ENCODE results near the gene ATP9B.
A peak's percentile ranks its signal among the peaks of the same experiment; 100 is the strongest.

ATP9B gene

DNA sequence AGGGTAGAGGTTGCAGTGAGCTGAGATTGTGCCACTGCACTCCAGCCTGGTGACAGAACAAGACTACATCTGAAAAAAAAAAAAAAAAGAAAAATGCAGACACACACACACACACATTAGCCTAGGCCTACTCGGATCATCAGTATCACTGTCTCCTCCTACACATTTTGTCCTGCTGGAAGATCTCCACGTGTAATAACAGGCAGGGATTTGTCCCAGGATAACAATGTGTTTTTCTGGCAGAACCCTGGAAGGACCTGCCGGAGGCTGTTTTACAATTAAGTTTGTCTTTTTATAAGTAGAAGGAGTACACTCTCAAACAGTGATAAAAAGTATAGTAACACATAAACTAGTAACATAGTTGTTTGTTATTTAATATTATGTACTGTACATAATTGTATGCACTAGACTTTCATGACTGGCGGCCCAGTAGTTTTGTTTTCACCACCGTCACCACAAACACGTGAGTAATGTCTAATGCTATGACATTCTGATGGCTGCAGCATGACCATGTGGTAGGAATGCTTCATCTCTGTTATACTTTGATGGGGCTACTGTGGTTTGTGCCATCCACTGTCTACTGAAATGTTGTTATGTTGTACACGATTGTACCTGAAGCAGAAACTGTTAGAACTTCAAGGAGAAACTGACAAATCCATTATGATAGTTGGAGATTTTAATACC is 130.6 kb downstream of the ATP9B start:
- DNase-seq (ENCODE audit: low spot score), result peak; percentile 49

DNA sequence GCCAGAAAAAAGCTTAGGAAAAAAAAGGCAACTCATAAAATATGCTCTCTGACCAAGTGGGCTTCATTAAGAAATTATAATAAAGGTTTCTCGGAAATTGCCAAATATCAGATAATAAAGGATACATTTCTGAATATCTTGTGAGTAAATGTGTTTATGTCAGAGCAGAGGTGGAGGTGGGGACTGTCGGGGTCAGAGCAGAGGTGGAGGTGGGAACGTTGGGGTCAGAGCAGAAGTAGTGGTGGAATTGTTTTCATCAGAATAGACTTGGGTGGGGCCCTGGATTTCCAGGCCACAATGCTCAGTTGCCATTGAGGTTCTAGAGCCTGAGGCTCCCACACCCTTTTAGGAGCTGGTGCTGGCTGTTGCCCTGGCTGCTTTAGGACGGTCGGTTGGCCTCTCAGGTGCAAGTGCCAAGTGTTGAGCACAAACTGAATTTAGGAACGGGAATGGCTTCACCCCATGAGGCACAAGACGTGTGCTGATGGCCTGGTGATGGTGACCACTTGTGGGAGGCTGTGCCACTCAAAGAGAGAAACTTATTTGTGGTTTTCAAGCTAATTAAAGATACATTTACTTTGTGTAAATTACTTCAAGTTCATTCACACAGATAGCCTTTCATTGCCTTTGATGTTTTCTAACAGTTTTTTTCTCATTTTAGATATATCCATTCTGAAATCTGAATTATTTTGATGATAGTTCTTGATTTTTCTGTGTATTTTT is 131.5 kb downstream of the ATP9B start:
- DNase-seq (ENCODE audit: low spot score), result peak; percentile 9

DNA sequence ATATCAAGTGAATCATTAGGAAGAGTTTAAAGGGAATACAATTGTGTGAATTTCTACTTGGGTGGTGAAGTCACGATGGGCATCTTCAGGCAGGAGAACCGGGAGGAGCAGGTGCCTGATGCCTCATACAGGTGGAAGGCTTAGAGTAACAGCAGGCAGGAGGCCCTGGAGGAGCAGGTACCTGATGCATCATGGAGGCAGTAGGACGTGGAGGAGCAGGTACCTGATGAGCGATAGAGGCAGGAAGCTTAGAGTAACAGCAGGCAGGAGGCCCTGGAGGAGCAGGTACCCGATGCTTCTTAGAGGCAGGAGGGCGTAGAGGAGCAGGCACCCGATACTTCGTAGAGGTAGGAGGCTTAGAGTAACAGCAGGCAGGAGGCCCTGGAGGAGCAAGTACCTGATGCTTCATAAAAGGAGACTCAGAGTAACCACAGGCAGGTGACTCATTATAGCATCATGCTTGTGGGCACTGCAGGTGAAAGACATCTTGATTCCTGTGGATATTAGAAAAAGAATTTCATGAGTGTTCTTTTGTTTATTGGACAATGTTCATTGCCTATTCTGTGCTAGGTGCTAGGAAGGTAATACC is 133.9 kb downstream of the ATP9B start:
- no peak for DNase-seq (ENCODE audit: low spot score)

DNA sequence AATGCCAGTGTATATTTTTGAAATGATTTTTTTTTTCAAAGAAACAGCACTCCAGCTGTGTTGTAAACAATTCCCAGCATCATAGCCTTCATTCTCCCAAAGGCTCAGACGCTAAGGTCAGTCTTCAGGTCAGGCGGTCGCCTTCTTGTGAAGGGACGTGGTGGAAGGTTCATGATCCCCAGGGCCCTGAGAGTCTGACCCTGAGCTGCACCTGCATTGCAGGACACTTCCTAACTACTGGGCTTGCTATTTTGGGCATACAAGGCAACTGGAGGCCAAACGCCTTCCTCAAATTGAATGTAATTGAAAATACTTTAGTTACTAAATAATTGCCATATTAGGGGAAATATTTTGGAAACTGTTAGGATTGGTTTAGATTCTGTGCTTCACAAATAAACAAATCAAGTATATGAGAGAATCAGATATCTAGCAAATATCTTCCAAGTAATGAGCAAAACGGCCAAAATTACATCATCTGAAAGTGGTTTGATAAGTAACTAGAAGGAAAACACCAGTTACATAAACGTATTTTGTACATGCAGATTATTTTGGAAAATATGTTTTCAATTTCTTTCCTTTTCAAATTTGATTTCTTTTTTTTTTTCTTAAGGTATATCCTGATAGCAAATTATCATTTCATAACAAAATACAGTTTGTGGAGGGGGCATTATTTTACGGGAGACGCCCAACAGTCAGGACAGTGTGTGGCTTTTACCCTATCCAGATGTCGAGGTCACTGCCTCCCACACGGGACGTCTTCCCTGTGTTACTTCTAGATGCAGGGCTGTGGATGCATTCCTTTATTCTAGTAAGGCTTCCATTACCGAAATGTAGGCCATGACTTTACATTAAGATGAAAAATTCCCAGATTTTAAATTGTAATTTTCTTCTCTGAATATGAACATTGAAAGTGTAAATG is 136.0 kb downstream of the ATP9B start:
- no peak for DNase-seq (ENCODE audit: low spot score)

DNA sequence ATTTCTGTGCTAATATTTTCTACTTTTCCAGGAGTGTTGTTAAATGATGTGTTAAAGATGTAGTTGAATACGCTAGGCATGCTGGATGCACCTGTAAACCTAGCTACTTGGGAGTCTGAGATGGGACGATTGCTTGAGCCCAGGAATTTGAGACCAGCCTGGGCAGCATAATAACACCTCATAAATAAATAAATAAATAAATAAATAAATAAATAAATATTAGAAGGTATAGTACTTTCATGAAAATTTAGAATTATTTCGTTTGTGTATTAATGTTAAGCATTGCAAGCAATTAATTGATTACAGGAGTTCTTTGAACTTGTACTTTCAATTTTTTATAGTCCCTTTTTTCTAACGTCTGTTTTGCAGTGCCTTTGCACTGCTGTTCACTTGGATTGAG is 137.2 kb downstream of the ATP9B start:
- DNase-seq (ENCODE audit: low spot score), result no peak

DNA sequence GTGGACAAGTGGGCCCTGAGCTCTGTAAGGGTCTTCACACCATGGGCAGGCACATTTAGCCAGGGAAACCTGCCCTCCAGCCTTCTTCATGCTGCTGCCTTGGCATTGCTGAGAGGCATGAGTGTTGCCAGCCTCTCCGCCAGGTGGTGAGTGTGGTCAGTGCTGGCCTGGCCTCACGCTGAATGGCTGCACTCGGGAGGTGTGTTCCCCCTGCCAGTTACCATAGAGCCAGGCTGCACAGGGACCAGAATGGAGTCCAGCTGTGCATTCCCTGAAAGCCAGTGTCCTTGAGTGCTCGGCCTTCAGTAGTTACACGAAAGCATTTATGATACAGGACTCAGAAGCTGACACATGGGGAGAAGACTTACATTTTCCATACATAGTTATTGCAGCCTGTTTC is 139.7 kb downstream of the ATP9B start:
- DNase-seq (ENCODE audit: low spot score), result no peak

DNA sequence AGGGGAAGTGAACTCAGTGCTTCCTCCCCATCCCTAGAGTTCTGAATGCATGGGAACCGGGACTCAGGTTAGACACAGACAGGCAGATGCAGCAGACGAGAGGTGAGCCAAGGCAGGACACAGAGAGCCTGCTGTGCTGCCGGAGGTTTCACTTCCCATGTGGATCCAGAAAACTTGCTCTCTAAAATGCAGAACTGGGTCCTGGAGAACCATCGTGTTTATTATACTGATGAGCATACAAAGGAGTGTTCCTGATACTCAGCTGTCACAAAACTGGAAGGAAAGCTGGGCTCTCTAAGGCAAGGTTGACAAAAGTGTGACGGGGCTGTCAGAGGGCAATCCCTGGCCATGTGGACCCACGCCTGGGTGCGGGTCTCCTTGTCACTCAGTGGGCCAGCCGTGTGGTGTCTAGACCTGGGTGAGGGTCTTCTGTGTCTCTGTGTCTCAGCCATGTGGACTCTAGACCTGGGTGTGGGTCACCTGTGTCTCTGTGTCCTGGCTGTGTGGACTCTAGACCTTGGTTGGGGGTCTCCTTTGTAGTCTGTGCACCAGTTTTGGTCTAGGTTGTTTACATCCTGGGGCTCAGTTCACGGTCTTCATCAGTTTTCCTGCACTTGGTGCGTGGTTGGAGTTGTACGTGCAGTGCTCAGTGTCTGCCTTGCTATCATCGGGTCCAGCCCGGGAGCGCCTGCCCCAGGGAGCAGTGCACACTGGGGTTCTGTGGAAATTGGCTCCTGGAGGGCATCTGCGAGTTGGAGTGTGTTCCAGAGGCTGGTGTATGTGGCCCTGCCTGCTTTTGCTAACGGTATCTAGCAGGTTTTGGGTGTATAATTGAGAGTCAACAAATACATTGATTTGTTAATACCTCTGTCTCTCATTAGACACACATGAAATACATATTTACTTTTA is 141.1 kb downstream of the ATP9B start:
- no peak for DNase-seq (ENCODE audit: low spot score)

DNA sequence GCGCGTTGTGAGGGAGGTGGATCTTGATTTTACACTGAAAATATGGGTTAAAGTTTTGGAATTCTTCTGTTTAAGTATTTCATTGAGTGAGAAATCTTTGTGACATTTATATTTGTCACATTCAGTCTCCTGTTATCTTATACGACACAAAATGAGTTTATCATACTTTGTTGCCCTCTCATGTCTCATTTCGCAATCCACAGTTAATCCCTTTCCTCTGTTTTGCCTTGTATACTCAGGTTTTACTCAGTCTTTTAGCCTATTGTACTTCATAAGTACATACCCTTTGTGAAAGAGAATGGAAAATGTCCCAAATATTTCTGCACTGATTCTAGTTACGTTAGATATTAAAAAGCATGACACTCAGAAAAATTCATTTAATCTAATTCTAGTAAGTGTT is 142.7 kb downstream of the ATP9B start:
- DNase-seq (ENCODE audit: low spot score), result peak; percentile 7

DNA sequence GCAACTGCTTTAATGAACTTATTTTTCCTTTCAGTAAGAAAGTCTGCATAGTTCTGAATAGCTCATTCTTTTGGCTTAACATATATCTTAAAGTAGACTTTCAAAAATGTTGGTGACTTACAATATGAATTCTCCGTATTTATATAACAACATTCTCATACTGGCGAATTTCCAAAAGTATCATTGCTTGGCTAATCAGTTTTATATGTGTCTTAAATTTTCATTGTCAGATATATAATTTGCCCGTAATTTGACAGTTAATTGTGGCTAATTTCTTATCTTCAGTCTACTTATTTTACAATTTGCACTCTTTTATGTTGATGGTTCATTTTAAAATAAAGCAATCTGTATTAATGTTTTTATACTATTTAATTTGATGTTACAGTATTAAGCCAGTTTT is 144.9 kb downstream of the ATP9B start:
- no peak for DNase-seq (ENCODE audit: low spot score)

DNA sequence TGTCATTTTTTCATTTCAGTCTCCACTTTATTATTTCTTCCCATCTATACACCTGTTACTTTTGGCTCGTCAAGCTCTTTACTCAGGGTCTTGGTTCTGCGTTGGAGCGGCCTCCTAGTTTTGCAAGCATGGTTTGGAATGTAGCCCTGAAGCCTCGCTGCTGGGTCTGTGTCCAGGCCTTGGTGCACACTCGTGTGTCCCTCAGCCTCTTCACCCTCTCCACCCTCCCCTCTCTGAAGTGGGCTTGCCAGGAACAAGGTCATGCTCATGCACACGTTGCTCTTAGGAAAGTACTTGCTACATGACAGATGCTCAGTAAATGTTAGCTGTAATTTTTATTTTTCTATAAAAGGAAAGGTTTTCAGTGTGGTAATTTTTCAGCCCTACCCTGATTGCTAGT is 147.0 kb downstream of the ATP9B start:
- no peak for DNase-seq (ENCODE audit: low spot score)

DNA sequence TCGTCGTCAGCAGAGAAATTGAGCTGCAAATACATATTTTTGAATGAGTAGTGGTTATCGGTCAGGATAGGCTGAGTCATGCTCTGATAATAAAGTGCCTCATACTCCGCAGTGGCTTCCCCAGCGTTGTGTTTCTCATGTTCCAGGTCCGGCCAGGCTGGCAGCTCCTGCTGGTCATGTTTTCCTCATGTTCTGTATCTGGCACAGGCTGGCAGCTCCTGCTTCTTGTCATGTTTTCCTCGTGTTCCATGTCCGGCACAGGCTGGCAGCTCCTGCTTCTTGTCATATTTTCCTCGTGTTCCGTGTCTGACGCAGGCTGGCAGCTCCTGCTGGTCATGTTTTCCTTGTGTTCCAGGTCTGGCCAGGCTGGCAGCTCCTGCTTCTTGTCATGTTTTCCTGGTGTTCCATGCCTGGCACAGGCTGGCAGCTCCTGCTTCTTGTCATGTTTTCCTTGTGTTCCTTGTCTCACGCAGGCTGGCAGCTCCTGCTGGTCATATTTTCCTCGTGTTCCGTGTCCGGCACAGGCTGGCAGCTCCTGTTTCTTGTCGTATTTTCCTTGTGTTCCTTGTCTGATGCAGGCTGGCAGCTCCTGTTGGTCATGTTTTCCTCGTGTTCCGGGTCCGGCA is 148.9 kb downstream of the ATP9B start:
- DNase-seq (ENCODE audit: low spot score), result no peak

DNA sequence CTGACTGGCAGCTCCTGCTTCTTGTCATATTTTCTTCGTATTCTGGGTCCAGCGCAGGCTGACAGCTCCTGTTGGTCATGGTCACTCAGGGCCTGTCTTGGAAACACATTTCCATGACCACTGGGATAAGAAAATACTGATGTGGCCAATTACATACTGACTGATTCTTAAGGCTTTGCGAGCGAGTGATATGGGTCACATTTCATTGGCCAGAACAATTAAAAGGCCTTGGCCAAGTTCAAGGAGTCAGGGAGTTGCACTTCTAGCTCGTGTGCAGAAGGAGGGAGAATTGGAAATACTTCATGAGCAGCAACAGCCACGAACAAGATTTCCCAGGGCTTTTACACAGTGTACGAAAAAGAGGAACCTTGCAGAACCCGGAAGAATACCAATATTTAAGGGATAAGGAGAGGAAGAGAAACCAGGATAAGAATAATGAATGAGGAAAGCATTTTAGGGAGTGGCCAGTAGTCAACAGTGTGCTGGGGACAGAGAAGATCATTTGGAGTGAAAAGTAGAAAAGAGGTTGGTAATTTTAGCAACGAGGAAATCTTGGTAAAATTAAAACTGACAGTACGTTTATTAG is 149.5 kb downstream of the ATP9B start:
- no peak for DNase-seq (ENCODE audit: low spot score)

DNA sequence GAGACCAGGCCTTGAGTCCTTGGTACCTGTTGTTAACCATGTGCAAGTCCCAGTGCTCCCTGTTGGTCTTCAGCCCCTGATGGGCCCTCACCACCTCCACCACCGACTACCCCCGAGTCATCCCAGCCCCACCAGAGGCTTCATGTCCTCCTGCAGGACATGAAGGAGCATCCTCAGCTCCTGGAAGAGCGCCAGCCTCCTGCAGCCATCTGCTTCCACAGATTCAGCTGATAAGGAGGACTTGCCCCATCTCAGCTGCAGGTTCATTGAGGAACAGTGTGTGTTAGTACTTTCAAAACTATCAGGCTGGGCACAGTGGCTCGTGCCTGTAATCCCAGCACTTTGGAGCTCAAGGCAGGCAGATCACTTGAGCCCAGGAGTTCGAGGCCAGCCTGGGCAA is 151.9 kb downstream of the ATP9B start:
- DNase-seq (ENCODE audit: low spot score), result no peak

DNA sequence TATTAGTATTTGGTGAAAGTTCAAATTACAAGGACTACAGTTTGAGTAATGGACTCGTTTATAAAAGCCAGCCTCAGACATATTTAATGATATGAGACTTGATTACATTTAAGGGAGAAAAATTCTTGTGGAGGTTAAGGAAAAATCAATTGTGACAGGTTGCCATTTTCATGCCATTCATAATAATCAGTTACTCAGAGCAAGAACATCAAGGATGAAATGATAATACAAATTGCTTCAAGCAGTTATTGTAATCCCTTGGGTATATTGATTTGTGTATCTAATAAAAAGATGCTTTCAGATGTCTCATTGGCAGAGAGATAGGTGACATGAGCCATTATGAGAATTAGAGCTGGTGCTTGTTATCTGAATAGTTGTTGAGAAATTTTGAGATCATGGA is 153.6 kb downstream of the ATP9B start:
- no peak for DNase-seq (ENCODE audit: low spot score)

DNA sequence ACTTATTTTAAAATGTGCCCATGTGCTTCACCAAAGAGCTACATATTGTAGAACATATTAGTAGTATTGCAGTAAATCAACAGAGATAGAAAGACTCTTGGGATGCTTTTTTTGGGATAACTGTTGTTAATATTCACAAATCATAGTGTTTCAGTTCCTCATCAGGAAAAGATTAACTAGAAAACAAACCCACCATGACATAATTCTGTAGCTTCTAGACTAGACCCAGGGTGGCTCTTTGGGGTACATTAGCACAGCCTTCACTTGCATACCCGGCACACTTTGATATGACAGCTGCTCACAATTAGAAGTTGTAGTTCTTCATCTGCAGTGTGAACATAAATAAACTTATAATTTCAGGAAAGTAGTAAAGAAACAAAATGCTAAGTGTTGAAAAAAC is 154.2 kb downstream of the ATP9B start:
- no peak for DNase-seq (ENCODE audit: low spot score)

DNA sequence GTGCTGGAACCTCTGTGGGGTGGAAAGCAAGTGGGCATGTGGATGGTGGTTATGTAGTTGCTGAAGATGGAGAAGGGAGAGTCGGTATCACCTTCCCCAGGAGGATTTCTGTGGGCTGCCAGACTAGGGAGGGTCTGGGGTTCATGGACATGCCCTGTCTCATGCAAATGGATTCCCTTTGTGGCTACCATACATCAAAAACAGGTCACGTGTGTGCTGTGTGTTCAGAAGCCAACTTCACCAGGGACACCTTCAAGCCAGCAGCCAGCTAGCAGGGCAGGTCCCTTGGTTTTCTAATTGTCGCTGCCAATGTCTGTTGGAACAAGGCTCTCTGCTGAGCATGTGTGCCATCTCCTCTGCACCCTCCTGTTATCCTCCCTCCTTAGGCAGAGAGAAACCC is 155.2 kb downstream of the ATP9B start:
- DNase-seq (ENCODE audit: low spot score), result no peak

DNA sequence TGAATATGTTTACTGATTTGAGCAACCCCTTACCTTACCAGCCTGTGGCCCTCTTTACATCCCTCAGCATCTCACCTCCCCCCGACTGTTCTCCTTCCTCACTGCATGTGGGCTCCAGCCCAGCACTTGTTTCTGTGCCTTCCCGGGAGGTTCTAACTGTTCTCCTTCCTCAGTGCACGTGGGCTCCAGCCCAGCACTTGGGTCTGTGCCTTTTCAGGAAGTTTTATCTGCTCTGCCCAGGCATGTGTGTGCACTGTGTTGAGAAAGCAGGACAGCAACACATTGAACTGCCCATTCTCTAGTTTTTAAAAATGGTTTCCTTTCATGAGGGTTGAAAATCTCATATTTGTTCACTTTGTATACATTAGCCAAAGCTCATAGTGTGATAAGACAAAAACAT is 158.4 kb downstream of the ATP9B start:
- DNase-seq (ENCODE audit: low spot score), result no peak

DNA sequence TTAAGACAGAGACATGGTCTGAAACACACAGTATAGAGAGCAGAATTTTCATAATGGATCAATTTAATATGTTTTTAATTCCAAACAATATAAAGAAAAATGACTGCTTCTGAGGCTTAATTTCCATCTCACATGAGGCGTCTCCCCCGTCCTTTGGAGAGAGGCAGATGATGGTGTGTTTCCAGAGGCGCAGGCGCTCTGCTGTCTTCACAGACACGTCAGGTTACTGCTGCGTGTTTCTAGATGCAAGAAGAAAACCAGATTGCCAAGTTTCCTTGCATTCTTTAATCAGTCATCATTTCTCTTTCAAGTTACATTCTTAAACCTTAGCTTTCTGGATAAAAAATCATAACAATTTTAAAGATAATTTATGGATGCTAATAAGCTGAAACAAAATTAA is 160.2 kb downstream of the ATP9B start:
- no peak for DNase-seq (ENCODE audit: low spot score)

DNA sequence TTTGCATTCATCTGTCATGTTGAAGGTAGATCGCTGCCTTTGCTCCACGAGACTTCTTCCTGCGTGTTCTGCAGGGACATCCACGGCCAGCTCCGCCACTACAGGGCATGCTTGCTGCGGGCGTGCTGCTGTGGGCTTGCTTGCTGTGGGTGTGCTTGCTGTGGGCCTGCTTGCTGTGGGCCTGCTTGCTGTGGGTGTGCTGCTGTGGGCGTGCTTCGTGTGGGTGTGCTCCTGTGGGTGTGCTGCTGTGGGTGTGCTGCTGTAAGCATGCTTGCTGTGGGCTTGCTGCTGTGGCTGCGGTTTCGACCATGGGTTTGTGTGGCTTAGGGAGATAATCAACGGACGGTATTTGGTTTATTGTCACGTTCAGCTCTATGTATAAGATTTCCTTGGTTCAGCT is 165.2 kb downstream of the ATP9B start:
- no peak for DNase-seq (ENCODE audit: low spot score)

DNA sequence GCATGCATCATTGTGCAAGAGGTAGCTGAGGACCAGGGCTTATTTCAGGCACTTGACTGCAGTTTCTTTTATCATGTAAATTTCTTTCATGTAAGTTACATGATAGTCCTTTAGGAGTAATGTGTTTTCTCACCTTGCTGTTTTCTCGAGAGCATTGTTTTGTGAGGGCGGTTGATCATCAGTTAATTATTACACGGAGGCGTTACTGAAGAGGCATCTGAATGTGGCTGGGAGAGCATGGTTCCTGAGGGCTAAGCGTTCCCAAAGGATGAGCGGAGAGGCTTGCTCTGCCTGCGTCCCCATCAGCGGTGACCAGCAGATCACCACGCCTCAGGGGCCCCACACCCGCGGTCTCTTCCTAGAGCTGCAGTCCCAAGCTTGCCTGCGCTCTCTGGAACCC is 170.4 kb downstream of the ATP9B start:
- DNase-seq (ENCODE audit: low spot score), result no peak

DNA sequence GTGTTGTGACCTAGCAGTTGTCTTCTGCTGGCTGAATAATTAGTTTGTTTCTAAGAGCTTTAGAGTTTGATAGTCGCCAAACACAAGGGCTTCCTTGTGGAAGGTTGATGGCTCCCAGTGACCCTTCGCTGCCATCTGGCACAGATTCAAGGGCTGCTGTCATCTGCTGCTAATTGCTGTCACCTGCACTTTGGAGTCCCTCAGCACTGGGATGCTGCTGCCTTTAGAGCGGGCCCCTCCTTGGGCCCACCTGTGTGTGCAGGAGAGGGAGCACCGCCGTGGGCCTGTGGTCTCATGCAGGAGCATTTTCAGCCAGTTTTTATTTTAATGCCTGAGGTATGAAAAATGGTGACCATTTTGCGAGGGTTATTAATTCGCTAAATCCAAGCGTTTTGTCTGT is 172.6 kb downstream of the ATP9B start:
- DNase-seq (ENCODE audit: low spot score), result no peak
